Panc1 (cell line): ENCODE measurements around the gene COL4A2. TPM values are rescaled to one million over a fixed set of nuclear protein-coding genes. Genes with fewer than 3 reads are reported as not detected.

Experiments
- ATAC-seq: fragments of 200-7000 bp; cut with Tn5 transposase; 2 replicates; pipeline ENCODE4 v1.9.1; 2020; ENCODE audit warnings: mild to moderate bottlenecking, moderate library complexity
- BruUV-seq: library from RNA; stranded (reverse); fragments of 400-500 nt; replicated peaks from 2 replicates; lab custom pipeline; 2021; lab: Mats Ljungman, UMichigan
- CTCF ChIA-PET: fragments of 300-600 bp; sonication (Branson Sonifier 250); formaldehyde crosslinking; loops from one replicate; lab custom pipeline; 2022; ENCODE audit warnings: antibody characterized with exemption; lab: Charles Lee
- POLR2A ChIA-PET: fragments of 300-600 bp; sonication (Branson Sonifier 250); formaldehyde crosslinking; loops from one replicate; lab custom pipeline; 2022; ENCODE audit warnings: antibody characterized with exemption; lab: Charles Lee
- DNase-seq: peaks from one replicate; pipeline ENCODE4 v3.0.0-alpha.2; 2010; ENCODE audit warnings: low read depth, low spot score
- H3K27ac ChIP-seq: 2 replicates; pipeline ENCODE4 v1.5.1; 2011; ENCODE audit warnings: mild to moderate bottlenecking, low read length, inconsistent platforms
- H3K27me3 ChIP-seq: fragments of 200-500 bp; sonication (Bioruptor generic); 2 replicates; pipeline ENCODE4 v1.6.0; 2014; ENCODE audit warnings: low read length, inconsistent platforms; ENCODE audit not compliant: control insufficient read depth, insufficient read depth
- H3K36me3 ChIP-seq: fragments of 200-500 bp; sonication (Bioruptor generic); 2 replicates; pipeline ENCODE4 v1.5.1; 2014; ENCODE audit warnings: inconsistent platforms, mild to moderate bottlenecking, low read length, moderate library complexity; ENCODE audit not compliant: control insufficient read depth, insufficient read depth
- H3K4me1 ChIP-seq: 2 replicates; pipeline ENCODE4 v1.5.1; 2011; ENCODE audit warnings: inconsistent platforms, mild to moderate bottlenecking, low read length, moderate library complexity; ENCODE audit not compliant: control insufficient read depth, insufficient read depth
- H3K4me3 ChIP-seq, 2 experiments: 2 replicates each; pipeline ENCODE4 v1.5.1; 2011 to 2012; ENCODE audit warnings: low read depth in 2 of 2, low read length in 2 of 2, mild to moderate bottlenecking in 2 of 2, inconsistent platforms in 1 of 2, moderate library complexity in 1 of 2
- H3K9me3 ChIP-seq: fragments of 200-500 bp; sonication (Bioruptor generic); 2 replicates; pipeline ENCODE4 v1.5.1; 2014; ENCODE audit warnings: low read depth, mild to moderate bottlenecking, inconsistent platforms, low read length, moderate library complexity; ENCODE audit not compliant: control insufficient read depth, insufficient read depth
- CTCF ChIP-seq: fragments of 450-650 bp; IDR thresholded peaks from 2 replicates; pipeline ENCODE4 v1.5.1; 2017; ENCODE audit warnings: mild to moderate bottlenecking
- SIN3A ChIP-seq: IDR thresholded peaks from 2 replicates; pipeline ENCODE4 v1.6.1; 2012; ENCODE audit warnings: low read depth, mild to moderate bottlenecking, low read length, moderate library complexity, borderline replicate concordance; ENCODE audit not compliant: insufficient read depth
- TCF7L2 ChIP-seq: IDR thresholded peaks from 2 replicates; pipeline ENCODE4 v1.6.1; 2011; ENCODE audit warnings: mild to moderate bottlenecking, low read depth, low read length, inconsistent platforms
- in situ Hi-C: cut with HindIII; loops from 2 replicates; pipeline ENCODE4 v1.10.0; 2016; ENCODE audit warnings: low sequenced_read_pairs, low pct_unique_long_range_greater_than_20kb
- intact Hi-C: fragments of 100-400 bp; cut with micrococcal nuclease; formaldehyde crosslinking; loops from one replicate; pipeline ENCODE4 v1.10.0; 2022; ENCODE audit not compliant: unreplicated experiment
- microRNA-seq: library from miRNA; unstranded; fragments of <30 nt; microRNA quantifications from one replicate; pipeline ENCODE4 v1.1.0, GENCODE V29; 2020; ENCODE audit not compliant: unreplicated experiment
- total RNA-seq: library from RNA; stranded (reverse); gene quantifications from one replicate; pipeline ENCODE4 v1.2.1, GENCODE V29; 2021; ENCODE audit not compliant: unreplicated experiment

The COL4A2 gene
- total RNA-seq, 1 experiment from 2014 or later: 3.0 TPM

DNA sequence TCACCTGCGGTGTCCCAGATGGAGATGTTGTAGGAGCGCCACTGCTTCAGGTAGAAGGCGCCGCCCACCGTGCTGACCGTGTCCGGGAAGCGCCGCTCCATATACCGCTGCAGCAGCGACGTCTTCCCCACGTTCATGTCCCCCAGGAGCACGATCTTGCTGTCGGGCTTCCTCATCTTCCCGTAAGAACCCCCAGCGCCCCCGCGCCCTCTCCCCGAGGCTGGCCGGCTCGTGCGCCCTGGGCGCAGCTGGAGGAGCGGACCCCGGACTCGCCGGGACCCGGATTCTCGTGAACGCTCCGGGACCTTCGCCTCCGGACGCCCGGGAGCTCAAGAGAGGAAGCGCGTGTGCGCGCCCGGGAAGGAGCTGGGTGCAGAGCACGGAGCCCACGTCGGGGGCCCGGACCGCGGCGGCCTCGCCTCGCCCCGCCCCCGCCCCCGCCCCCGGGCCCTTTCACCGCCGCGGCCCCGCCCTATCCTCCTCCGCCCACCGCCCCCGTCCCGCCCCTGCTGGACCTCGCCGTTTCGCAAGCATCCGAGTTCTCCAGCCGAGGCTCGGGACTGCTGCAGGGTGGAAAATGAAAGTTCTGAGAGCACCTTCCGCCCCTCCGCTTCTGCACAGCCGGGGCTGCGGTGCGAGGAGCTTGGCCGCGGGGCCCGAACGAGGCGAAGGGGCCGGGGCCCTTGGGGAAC lies 254.4 kb downstream of the COL4A2 start, which contains the start of gene RAB20:
Gene RAB20, minus strand, starts transcription at position 379 of the 692 bp plus-strand sequence. Its CDS starts 203 bp downstream, at position 176.
- Histone ChIP-seq H3K4me1 (peaks cover 5% of the 10 kb centered on the region), H3K9me3 (no peaks in the 10 kb centered on the region), H3K27me3 (no peaks in the 10 kb centered on the region), H3K27ac (peak within 1 kb of the TSS; percentile 77), H3K4me3 (peak within 1 kb of the TSS; percentile 66 to 69), H3K36me3 (no peaks in the 10 kb centered on the region; the same call in 1 of the 2 replicates)
- in situ Hi-C loops: no loop called here
- POLR2A ChIA-PET: interaction anchor here (0.5 to 1.1 kb wide), 4 partner anchors 9 to 1405 kb away, joined by 3 to 6 read pairs (median 4); no protein-coding TSS in a partner anchor
- no TSS peak for BruUV-seq
- intact Hi-C loops: no loop called here
- ATAC-seq (peak; percentile 85), DNase-seq (no peak)
- CTCF ChIA-PET: no interaction called here
- TF ChIP-seq SIN3A (no peak; the same call in 1 of the 2 replicates), TCF7L2 (no peak), CTCF (no peak)

GRCh38 chr13:110562036-110562597 lies 255.0 kb downstream of the COL4A2 start:
- DNase-seq (no peak), ATAC-seq (peak; percentile 49)
- Histone ChIP-seq H3K9me3 (no peaks in the 10 kb centered on the region), H3K4me1 (peaks cover 5% of the 10 kb centered on the region), H3K27ac (peak overlapping the region; percentile 70), H3K4me3 (peak overlapping the region; percentile 66 to 69), H3K27me3 (no peaks in the 10 kb centered on the region), H3K36me3 (no peaks in the 10 kb centered on the region; the same call in 1 of the 2 replicates)
- TSS peak; percentile 71 for BruUV-seq
- ChIA-PET POLR2A (interaction anchor here (0.5 to 1.1 kb wide), 3 partner anchors 8 to 1406 kb away, joined by 3 to 6 read pairs (median 4); no protein-coding TSS in a partner anchor), CTCF (no interaction called here)
- no peak for TF ChIP-seq TCF7L2
- in situ Hi-C loops: no loop called here
- intact Hi-C loops: no loop called here

Small RNAs within 50 kb of the gene (microRNA-seq; reads per million reads assigned to microRNA genes)
- gene MIR8073: not detected

Other genes with a start within 250 kb of the COL4A2 start
- gene COL4A1, start 127 bp upstream of the COL4A2 start, total RNA-seq: 1.1 TPM